NT2/D1 (cell line): ENCODE measurements around the gene DDX27.
A peak's percentile ranks its signal among the peaks of the same experiment; 100 is the strongest.

Experiments
- SUZ12 ChIP-seq: IDR thresholded peaks from 2 replicates; pipeline ENCODE4 v1.6.1; 2011; ENCODE audit not compliant: insufficient read length, insufficient read depth; ENCODE audit errors: extremely low read depth
- YY1 ChIP-seq: IDR thresholded peaks from 2 replicates; pipeline ENCODE4 v1.6.1; 2011; ENCODE audit not compliant: insufficient read length, insufficient read depth
- ZNF274 ChIP-seq: IDR thresholded peaks from 2 replicates; pipeline ENCODE4 v1.6.1; 2011; ENCODE audit warnings: mild to moderate bottlenecking, low read depth, low read length

- TF ChIP-seq ZNF274 (no peak), YY1 (peak; percentile 85), SUZ12 (no peak)
Observed at GRCh38 chr20:49278036-49278817, 59.0 kb downstream of the DDX27 start, which contains the start of gene ZNFX1.
